Stomach (tissue), 9 donors: ENCODE results near the gene HPN. TPM values are rescaled to one million over a fixed set of nuclear protein-coding genes. Genes with fewer than 3 reads are reported as not detected.

Source experiments
- DNase-seq, 2 donors: peaks; one replicate each; pipeline versions ENCODE4 v3.0.0 to v3.0.0-alpha.2; 2013 to 2019
- H3K27ac ChIP-seq, 5 donors: fragments of 200-600 bp in 4 of 5; sonication (generic) in 4 of 5; one replicate each; pipeline ENCODE4 v1.5.1; 2013 to 2019; ENCODE audit warnings: mild to moderate bottlenecking in 1 of 5, moderate library complexity in 1 of 5
- H3K27me3 ChIP-seq, 3 donors: fragments of 200-600 bp; sonication (generic); one replicate each; pipeline ENCODE4 v1.5.1; 2017 to 2019; ENCODE audit warnings: mixed run types in 1 of 3
- H3K36me3 ChIP-seq, 4 donors: fragments of 200-600 bp; sonication (generic); 1 replicate in 3 of 4; 2 replicates in 1 of 4; pipeline ENCODE4 v1.5.1; 2016 to 2019
- H3K4me1 ChIP-seq, 4 donors: fragments of 200-600 bp; sonication (generic); one replicate each; pipeline ENCODE4 v1.5.1; 2016 to 2019
- H3K4me3 ChIP-seq, 4 donors: fragments of 200-600 bp; sonication (generic) in 3 of 4; one replicate each; pipeline ENCODE4 v1.5.1; 2016 to 2019; ENCODE audit warnings: mild to moderate bottlenecking in 1 of 4
- H3K9me3 ChIP-seq, 4 donors: fragments of 200-600 bp; sonication (generic); one replicate each; pipeline ENCODE4 v1.5.1; 2016 to 2019
- EP300 ChIP-seq: sonication (generic); formaldehyde crosslinking; IDR thresholded peaks from one replicate; pipeline ENCODE4 v1.6.1; 2017; ENCODE audit warnings: antibody characterized with exemption
- POLR2A ChIP-seq, 4 donors: fragments of 450-650 bp; IDR thresholded peaks; one replicate each; pipeline ENCODE4 v1.6.1; 2016; ENCODE audit warnings: antibody characterized with exemption in 4 of 4, control low read depth in 2 of 4, mild to moderate bottlenecking in 1 of 4, moderate library complexity in 1 of 4
- POLR2AphosphoS5 ChIP-seq, 3 donors: sonication (generic); formaldehyde crosslinking; IDR thresholded peaks; one replicate each; pipeline ENCODE4 v1.6.1; 2016; ENCODE audit warnings: antibody characterized with exemption in 3 of 3
- WGBS, 5 donors: extraction: QIAGEN DNeasy Blood & Tissue Kit in 3 of 5; methylation state at CpG; one replicate each; pipeline versions ENCODE4 v1.1.5 to v1.1.7; 2013 to 2018; 5-methylcytosine and 5-hydroxymethylcytosine counted together
- intact Hi-C: fragments of 100-400 bp; cut with DNase I; formaldehyde crosslinking; loops from one replicate; pipeline ENCODE4 v1.15.1; 2023; ENCODE audit warnings: low total_unique reads
- polyA plus RNA-seq, 3 donors: library from polyadenylated mRNA; stranded (reverse); fragments of 200-250 nt; gene quantifications; one replicate each; pipeline ENCODE4 v1.2.3, GENCODE V29; 2013
- total RNA-seq, 5 donors: library from RNA; depleted of rRNA; stranded (reverse); fragments of >200 nt; gene quantifications; one replicate each; pipeline versions ENCODE4 v1.1.0 to v1.2.3, GENCODE V29; 2014 to 2016
- TF ChIP-seq, protein P1 (sequence below), 7 experiments: fragments of 450-650 bp in 4 of 7; fragments of 200-600 bp in 3 of 7; sonication (generic) in 3 of 7; IDR thresholded peaks; one replicate each; pipeline ENCODE4 v1.5.1; 2016 to 2019; ENCODE audit warnings: antibody characterized with exemption in 7 of 7, control low read depth in 2 of 7, mild to moderate bottlenecking in 1 of 7
- donor health status: healthy with polysubstance abuse.
- donor health status: Bipolar disorder and iron deficiency.
- donor health status: healthy.

The HPN gene
- total and polyA plus RNA-seq, 8 donors: 14.7 to 45.2 (median 28.6) TPM; not detected in 1

DNA sequence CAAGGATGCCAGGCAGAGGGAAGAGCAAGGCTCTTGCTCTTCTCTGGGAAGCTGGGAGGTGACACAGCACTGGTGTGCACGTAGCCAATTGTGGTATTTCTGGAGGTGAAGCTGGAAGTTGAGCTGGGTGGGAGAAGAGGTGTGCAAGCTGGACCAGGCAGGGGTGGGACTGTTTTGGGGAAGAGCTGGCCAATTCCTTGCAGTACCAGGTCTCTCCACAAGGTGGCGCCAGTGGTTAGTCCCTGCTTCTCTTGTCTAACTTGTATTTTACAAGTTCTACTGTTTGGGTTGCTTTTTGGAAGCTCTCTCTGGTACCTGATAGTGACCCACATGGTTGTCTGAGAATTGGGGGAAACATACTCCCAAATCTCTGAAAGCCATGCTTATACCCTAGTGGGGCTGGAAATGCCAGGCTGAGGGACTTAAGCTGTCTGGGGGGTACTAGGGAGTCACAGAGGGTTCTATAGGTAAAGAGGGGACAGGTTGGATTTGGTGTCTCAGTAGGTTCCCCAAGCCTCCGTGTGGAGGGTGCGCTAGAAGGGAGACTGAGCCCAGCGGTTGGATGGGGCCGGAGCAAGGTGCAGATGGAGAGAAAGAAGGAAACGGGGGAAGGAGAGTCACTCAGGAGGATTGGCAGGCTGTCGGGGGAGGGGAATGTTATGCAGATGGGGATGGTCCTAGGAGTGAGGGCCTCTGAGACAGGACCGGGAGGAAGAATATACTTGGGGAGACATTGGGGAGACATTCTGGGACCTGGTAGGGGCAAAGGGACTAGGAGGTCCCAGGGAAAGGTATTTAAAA is 3.0 kb downstream of the HPN start:
- H3K9me3 ChIP-seq: no peaks in the 10 kb centered on the region
- peak; percentile 68 to 76 for DNase-seq
- intact Hi-C loops: no loop called here
- WGBS, 5 donors: 59 to 63% (median 62%) methylated on average over 9 of the region's 9 CpGs
- TF ChIP-seq POLR2AphosphoS5 (IDR thresholded peaks at IDR 0.05): no peak
- TF ChIP-seq, protein P1, sequence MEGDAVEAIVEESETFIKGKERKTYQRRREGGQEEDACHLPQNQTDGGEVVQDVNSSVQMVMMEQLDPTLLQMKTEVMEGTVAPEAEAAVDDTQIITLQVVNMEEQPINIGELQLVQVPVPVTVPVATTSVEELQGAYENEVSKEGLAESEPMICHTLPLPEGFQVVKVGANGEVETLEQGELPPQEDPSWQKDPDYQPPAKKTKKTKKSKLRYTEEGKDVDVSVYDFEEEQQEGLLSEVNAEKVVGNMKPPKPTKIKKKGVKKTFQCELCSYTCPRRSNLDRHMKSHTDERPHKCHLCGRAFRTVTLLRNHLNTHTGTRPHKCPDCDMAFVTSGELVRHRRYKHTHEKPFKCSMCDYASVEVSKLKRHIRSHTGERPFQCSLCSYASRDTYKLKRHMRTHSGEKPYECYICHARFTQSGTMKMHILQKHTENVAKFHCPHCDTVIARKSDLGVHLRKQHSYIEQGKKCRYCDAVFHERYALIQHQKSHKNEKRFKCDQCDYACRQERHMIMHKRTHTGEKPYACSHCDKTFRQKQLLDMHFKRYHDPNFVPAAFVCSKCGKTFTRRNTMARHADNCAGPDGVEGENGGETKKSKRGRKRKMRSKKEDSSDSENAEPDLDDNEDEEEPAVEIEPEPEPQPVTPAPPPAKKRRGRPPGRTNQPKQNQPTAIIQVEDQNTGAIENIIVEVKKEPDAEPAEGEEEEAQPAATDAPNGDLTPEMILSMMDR (IDR thresholded peaks at IDR 0.05): peak in 6 of 7 experiments; percentile 51 to 98 (median 95)
- peak overlapping the region in 1 of 5 donors; percentile 79 for H3K27ac ChIP-seq
- H3K4me1 ChIP-seq: peaks cover 30 to 80% (median 71%) of the 10 kb centered on the region in 4 donors
- peaks cover 0 to 28% (median 0%) of the 10 kb centered on the region in 3 donors for H3K27me3 ChIP-seq
- no peak overlapping the region for H3K4me3 ChIP-seq
- no peaks in the 10 kb centered on the region for H3K36me3 ChIP-seq

DNA sequence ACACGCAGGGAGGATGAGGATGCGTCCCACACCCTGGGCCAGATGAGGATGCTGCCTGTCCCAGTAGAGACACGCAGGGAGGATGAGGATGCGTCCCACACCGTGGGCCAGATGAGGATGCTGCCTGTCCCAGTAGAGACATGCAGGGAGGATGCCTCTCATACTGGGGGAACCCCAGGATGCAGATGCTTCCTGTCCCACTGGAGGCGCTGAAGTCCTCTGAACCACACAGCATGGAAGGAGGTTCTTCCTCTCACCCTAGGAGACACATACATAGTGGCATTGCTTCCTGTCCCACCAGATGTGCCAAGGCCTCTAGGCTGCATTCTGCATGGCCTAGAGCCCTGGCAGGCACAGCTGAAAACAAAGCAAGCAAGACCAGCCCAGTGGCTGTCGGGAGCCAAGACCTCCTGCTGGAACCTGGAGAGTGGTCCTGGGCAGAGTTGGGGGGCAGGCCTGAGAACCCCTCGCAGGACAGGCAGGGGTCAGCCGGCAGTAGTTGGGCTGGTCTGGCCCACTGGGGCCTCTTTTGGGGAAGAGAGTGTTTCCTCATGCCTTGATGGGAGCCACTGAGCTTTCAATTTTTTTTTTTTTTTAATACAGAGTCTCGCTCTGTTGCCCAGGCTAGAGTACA is 4.3 kb downstream of the HPN start:
- 53 to 74% (median 65%) methylated on average over 9 to 10 of the region's 10 CpGs for WGBS, 5 donors

DNA sequence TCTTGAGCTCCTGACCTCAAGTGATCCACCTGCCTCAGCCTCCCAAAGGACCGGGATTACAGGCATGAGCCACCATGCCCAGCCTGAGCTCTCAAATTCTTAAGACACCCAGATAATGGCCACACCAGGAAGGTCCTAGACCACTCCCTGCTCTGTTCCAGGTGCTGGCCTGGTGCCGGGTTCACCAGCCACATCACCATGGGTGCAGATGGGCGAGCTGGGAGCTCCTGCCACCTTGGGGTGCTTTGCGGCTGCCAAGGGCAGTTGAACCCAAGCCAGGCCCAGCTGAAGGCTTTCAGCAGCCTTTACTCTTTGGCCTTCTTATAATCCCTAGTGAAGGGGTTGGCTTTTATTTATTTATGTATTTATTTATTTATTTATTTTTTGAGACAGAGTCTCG is 4.9 kb downstream of the HPN start:
- TF ChIP-seq EP300 (no peak), POLR2AphosphoS5 (IDR thresholded peaks at IDR 0.05) (no peak), POLR2A (IDR thresholded peaks at IDR 0.05) (no peak)
- Histone ChIP-seq H3K27me3 (peaks cover 0 to 9% (median 0%) of the 10 kb centered on the region in 3 donors), H3K4me3 (no peak overlapping the region), H3K36me3 (no peaks in the 10 kb centered on the region), H3K4me1 (peaks cover 12 to 61% (median 51%) of the 10 kb centered on the region in 4 donors), H3K9me3 (no peaks in the 10 kb centered on the region), H3K27ac (no peak overlapping the region)
- intact Hi-C loops: no loop called here
- peak in 1 of 2 donors; percentile 43 for DNase-seq
- 56 to 79% (median 66%) methylated on average over 5 of the region's 5 CpGs for WGBS, 5 donors

More for the DNA sequence above, 4.3 kb downstream of the HPN start:
- peaks cover 0 to 15% (median 0%) of the 10 kb centered on the region in 3 donors for H3K27me3 ChIP-seq
- H3K9me3 ChIP-seq: no peaks in the 10 kb centered on the region
- intact Hi-C loops: no loop called here
- no peaks in the 10 kb centered on the region for H3K36me3 ChIP-seq
- DNase-seq: peak in 1 of 2 donors; percentile 67
- H3K27ac ChIP-seq: no peak overlapping the region
- TF ChIP-seq POLR2AphosphoS5 (IDR thresholded peaks at IDR 0.05) (no peak), POLR2A (IDR thresholded peaks at IDR 0.05) (no peak), EP300 (no peak)
- TF ChIP-seq, protein P1 (IDR thresholded peaks at IDR 0.05): no peak
- peaks cover 19 to 68% (median 58%) of the 10 kb centered on the region in 4 donors for H3K4me1 ChIP-seq
- no peak overlapping the region for H3K4me3 ChIP-seq

DNA sequence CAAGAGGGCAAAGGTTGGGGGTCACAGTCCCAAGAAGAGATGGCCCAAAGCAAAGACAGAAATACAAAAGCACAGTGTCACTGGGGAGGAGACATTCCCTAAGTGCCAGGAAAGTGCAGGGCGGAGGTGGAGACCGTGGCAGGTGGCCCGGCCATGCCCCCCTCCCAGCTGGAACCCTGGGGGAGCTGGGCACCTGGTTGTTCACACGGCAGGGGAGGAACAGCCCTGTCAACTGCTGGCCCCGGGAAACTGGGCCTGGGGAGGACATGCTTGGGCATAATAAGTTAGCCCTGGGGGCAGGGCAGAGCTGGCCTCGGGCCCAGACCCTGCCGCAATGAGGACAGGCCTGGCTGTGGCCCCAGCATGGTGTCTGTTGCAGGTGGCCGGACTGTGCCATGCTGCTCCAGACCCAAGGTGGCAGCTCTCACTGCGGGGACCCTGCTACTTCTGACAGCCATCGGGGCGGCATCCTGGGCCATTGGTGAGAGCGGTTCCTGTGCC is 7.4 kb downstream of the HPN start:
- H3K4me3 ChIP-seq: no peak overlapping the region
- H3K36me3 ChIP-seq: no peaks in the 10 kb centered on the region
- TF ChIP-seq POLR2AphosphoS5 (IDR thresholded peaks at IDR 0.05) (no peak), EP300 (no peak)
- TF ChIP-seq, protein P1 (IDR thresholded peaks at IDR 0.05): no peak
- 38 to 49% (median 43%) methylated on average over 7 to 12 of the region's 12 CpGs for WGBS, 5 donors
- H3K9me3 ChIP-seq: no peaks in the 10 kb centered on the region
- no peaks in the 10 kb centered on the region for H3K27me3 ChIP-seq
- intact Hi-C loops: no loop called here
- H3K27ac ChIP-seq: no peak overlapping the region
- H3K4me1 ChIP-seq: peaks cover 0 to 36% (median 29%) of the 10 kb centered on the region in 4 donors
- peak in 1 of 2 donors; percentile 78 for DNase-seq
